ENCODE results near the gene AATK.

DNA sequence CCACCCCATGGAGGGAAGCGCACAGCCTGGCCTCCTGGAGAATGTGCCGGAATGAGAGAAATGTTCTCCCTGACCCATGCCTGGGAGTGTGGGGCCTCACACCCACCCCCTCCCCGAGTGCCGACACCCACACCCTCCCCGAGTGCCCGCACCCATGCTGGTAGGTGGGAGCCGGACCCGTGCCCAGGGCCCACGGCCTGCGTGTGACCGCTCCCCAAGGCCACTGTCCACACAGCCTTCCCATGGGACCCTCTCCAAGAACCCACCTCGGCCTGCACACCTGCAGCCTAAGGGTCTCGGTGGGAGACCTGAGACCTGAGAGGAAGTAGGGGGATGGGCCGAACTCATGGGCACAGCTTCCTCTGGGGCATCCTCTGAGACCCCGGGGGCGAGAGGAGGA is 4.0 kb downstream of the AATK start:
- no peak for TF ChIP-seq CTCF (IDR thresholded peaks at IDR 0.05; ENCODE audit: low read depth, low read length, poor library complexity, severe bottlenecking)
- TF ChIP-seq EZH2phosphoT487 (IDR thresholded peaks at IDR 0.05; ENCODE audit: borderline replicate concordance, low read length), result no peak
